ENCODE measurements around the gene HEXIM1.

HEXIM1 gene

DNA sequence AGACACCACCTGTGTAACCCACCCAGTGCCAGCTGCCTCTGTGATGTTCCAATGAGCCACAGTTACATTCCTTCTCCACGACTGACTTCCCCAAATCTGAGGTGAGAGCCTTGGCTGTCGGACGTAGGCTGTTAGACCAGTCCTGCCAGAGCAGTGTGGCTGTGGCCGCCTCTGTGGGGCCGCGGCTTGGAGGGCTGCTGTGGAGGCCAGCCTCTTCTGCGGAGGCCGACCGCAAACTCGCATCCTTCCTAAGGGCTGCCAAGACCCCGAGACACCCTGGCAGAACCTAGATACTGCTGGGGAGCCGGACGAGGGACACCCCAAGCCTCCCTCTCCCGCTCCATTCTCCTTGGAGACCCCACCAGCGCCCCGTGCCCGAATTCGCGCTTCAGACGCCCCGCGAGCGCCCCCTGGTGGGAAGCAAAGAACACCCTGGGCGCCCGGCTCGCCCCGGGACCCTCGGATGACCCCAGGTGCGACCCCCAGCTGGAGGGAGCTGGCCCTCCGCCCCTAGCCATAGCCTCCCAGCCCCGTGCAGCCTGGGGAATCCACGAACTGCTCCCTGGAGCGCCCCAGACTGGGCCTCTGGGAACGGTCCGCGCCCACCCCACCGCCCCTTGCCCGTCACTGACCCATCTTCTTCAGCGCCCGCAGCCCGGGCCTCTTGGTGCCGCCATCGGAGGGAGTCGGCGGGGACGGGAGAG lies 16.5 kb upstream of the HEXIM1 start:
- TF ChIP-seq CEBPB (IDR thresholded peaks at IDR 0.05) (no peak), RAD21 (IDR thresholded peaks at IDR 0.05; ENCODE audit: low read depth) (peak; percentile 44; the same call in 1 of the 2 replicates), EP300 (IDR thresholded peaks at IDR 0.05; ENCODE audit: borderline replicate concordance) (no peak), NFIC (IDR thresholded peaks at IDR 0.05) (no peak), YY1 (IDR thresholded peaks at IDR 0.05; ENCODE audit: low read depth) (no peak), TCF12 (IDR thresholded peaks at IDR 0.05; ENCODE audit: low read depth) (no peak), TEAD4 (IDR thresholded peaks at IDR 0.05) (no peak), CREB1 (IDR thresholded peaks at IDR 0.05; ENCODE audit: low read depth) (no peak), ZBTB7A (IDR thresholded peaks at IDR 0.05; ENCODE audit: low read depth) (peak; percentile 100), EGR1 (IDR thresholded peaks at IDR 0.05) (no peak)
- TF ChIP-seq, protein P1, sequence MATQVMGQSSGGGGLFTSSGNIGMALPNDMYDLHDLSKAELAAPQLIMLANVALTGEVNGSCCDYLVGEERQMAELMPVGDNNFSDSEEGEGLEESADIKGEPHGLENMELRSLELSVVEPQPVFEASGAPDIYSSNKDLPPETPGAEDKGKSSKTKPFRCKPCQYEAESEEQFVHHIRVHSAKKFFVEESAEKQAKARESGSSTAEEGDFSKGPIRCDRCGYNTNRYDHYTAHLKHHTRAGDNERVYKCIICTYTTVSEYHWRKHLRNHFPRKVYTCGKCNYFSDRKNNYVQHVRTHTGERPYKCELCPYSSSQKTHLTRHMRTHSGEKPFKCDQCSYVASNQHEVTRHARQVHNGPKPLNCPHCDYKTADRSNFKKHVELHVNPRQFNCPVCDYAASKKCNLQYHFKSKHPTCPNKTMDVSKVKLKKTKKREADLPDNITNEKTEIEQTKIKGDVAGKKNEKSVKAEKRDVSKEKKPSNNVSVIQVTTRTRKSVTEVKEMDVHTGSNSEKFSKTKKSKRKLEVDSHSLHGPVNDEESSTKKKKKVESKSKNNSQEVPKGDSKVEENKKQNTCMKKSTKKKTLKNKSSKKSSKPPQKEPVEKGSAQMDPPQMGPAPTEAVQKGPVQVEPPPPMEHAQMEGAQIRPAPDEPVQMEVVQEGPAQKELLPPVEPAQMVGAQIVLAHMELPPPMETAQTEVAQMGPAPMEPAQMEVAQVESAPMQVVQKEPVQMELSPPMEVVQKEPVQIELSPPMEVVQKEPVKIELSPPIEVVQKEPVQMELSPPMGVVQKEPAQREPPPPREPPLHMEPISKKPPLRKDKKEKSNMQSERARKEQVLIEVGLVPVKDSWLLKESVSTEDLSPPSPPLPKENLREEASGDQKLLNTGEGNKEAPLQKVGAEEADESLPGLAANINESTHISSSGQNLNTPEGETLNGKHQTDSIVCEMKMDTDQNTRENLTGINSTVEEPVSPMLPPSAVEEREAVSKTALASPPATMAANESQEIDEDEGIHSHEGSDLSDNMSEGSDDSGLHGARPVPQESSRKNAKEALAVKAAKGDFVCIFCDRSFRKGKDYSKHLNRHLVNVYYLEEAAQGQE (IDR thresholded peaks at IDR 0.05; ENCODE audit: low read depth), result no peak
- TF ChIP-seq, protein P2, sequence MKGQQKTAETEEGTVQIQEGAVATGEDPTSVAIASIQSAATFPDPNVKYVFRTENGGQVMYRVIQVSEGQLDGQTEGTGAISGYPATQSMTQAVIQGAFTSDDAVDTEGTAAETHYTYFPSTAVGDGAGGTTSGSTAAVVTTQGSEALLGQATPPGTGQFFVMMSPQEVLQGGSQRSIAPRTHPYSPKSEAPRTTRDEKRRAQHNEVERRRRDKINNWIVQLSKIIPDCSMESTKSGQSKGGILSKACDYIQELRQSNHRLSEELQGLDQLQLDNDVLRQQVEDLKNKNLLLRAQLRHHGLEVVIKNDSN (IDR thresholded peaks at IDR 0.05), result no peak

DNA sequence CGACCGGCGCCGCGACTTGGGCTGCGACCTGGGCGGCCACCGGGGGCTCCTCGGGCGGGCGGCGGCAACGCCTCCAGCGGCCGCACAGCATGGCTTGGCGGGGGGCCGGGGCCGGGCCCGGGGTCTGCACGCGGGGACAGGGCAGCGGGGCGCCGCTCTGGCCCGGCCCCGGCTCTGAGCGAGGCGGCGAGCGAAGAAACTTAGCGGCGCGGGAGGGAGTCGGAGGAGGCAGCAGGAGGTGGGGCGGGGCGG lies 16.0 kb upstream of the HEXIM1 start, which contains the start of gene PLCD3:
PLCD3 (minus strand) TSS at position 196 of the 252 bp plus-strand sequence; CDS start at position 91, 105 bp downstream.
- TF ChIP-seq TCF12 (IDR thresholded peaks at IDR 0.05; ENCODE audit: low read depth) (no peak), ZBTB7A (IDR thresholded peaks at IDR 0.05; ENCODE audit: low read depth) (no peak), EGR1 (IDR thresholded peaks at IDR 0.05) (no peak), CEBPB (IDR thresholded peaks at IDR 0.05) (no peak), TAF1 (IDR thresholded peaks at IDR 0.05; ENCODE audit: low read depth) (no peak), RAD21 (IDR thresholded peaks at IDR 0.05; ENCODE audit: low read depth) (no peak), FOXM1 (IDR thresholded peaks at IDR 0.05; ENCODE audit: borderline replicate concordance, low read depth) (no peak), EP300 (IDR thresholded peaks at IDR 0.05; ENCODE audit: borderline replicate concordance) (no peak), TEAD4 (IDR thresholded peaks at IDR 0.05) (no peak), NFIC (IDR thresholded peaks at IDR 0.05) (no peak), YY1 (IDR thresholded peaks at IDR 0.05; ENCODE audit: low read depth) (no peak)
- TF ChIP-seq, protein P1 (IDR thresholded peaks at IDR 0.05; ENCODE audit: low read depth), result no peak
- TF ChIP-seq, protein P2 (IDR thresholded peaks at IDR 0.05), result no peak
- TF ChIP-seq, protein P3, sequence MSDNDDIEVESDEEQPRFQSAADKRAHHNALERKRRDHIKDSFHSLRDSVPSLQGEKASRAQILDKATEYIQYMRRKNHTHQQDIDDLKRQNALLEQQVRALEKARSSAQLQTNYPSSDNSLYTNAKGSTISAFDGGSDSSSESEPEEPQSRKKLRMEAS (IDR thresholded peaks at IDR 0.05), result no peak

DNA sequence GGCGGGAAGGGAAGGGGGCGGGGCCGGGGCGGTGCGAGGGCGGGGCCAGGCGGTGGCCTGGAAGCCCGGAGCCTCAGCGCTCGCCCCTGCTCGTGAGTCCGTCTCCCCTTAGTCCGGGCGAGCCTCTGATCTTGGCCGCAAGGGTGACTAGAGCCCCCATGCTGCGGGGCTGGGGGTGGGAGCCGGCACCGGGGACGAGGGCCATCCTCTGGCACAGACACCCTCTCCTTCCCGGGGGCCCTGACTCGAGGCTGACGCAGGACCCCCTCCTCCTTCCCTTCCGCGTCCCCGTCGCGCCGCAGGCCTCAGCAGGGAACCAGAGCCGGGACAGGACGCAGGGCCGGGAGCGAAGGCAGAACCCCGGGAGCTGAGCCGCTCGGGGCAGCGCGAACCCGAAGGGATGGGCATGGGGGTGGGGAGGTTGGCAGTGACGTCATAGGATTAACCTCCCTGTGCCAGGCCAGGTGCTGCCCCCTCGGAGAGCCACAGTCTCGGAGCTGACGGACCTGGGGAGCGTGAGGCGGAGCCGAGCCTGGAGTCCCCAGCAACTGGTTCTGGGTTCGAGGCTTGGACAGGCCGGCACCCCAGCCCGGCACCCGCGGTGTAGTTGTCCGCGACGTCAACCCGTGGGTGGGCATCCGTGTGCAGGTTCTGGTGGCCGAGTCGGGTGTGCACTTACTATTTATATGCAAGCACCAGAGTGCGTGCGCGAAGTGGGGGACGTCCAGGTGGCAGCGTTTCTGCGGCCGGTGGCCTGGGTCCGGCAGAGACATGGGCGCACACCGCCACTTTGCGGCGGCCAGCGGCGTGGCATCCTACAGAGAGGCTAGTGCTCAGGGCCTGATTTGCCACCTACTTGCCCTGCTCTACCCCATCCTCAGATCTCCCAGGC lies 15.5 kb upstream of the HEXIM1 start:
- TF ChIP-seq, protein P3 (IDR thresholded peaks at IDR 0.05), result peak; percentile 23; the same call in 1 of the 2 replicates
- peak; percentile 45; the same call in 1 of the 2 replicates for TF ChIP-seq TCF12 (IDR thresholded peaks at IDR 0.05; ENCODE audit: low read depth)
- TF ChIP-seq RAD21 (IDR thresholded peaks at IDR 0.05; ENCODE audit: low read depth), result peak; percentile 87
- peak; percentile 73 for TF ChIP-seq CREB1 (IDR thresholded peaks at IDR 0.05; ENCODE audit: low read depth)
- TF ChIP-seq NFIC (IDR thresholded peaks at IDR 0.05), result peak; percentile 41; the same call in 1 of the 2 replicates
- 0 out of 2 replicates have a peak, but pooled peaks have one; percentile 34 for TF ChIP-seq TAF1 (IDR thresholded peaks at IDR 0.05; ENCODE audit: low read depth)
- no peak for TF ChIP-seq TEAD4 (IDR thresholded peaks at IDR 0.05)
- peak; percentile 58; the same call in 1 of the 2 replicates for TF ChIP-seq ZBTB7A (IDR thresholded peaks at IDR 0.05; ENCODE audit: low read depth)
- TF ChIP-seq, protein P2 (IDR thresholded peaks at IDR 0.05), result no peak

DNA sequence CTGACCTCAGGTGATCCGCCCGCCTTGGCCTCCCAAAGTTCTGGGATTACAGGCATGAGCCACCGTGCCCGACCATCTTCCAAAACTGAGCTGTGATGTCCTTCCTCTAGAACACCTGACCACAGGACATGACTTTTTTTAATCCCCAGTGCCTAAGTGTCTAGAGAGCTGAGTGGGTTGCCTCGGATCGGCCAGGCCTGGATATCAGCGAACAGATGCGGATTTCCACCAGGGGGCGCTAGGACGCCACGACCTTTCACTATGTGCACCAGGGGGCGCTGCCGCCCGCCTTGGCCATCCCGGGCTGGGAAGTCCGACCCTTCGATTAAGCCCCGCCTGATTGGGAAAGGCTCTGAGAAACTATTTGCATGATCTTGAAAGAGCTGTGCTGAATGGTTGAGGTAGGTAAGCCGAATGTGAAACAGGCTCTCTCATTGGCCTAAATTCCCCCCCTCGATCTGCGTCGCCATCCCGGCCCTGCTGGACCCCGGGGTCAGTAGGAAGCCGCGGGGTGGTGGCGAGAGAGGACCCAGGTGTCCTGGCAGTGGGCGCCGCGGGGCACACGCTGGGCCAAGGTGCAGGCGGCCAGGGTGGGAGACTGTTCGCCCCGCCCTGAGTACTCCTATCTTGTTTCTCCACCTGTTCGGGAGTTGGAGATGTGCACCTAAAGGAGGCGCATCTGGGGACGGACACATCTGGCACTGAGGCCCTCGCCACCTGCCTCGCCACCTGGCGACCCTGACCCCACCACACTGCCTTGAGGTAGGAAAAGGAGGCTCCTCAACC lies 12.9 kb upstream of the HEXIM1 start, which contains the start of gene ACBD4:
ACBD4 (plus strand) TSS at position 496 of the 786 bp plus-strand sequence. CDS start 458 bp downstream, outside the sequence.
- peak; percentile 99 for TF ChIP-seq RAD21 (IDR thresholded peaks at IDR 0.05; ENCODE audit: low read depth)
- no peak for TF ChIP-seq NFIC (IDR thresholded peaks at IDR 0.05)
- peak; percentile 38; the same call in 1 of the 2 replicates for TF ChIP-seq TAF1 (IDR thresholded peaks at IDR 0.05; ENCODE audit: low read depth)
- peak; percentile 14; the same call in 1 of the 2 replicates for TF ChIP-seq FOXM1 (IDR thresholded peaks at IDR 0.05; ENCODE audit: borderline replicate concordance, low read depth)
- peak; percentile 52 for TF ChIP-seq CREB1 (IDR thresholded peaks at IDR 0.05; ENCODE audit: low read depth)
- no peak for TF ChIP-seq EGR1 (IDR thresholded peaks at IDR 0.05)
- TF ChIP-seq EP300 (IDR thresholded peaks at IDR 0.05; ENCODE audit: borderline replicate concordance), result no peak
- TF ChIP-seq TEAD4 (IDR thresholded peaks at IDR 0.05), result 0 out of 2 replicates have a peak, but pooled peaks have one; percentile 17
- TF ChIP-seq, protein P3 (IDR thresholded peaks at IDR 0.05), result peak; percentile 51
- TF ChIP-seq ZBTB7A (IDR thresholded peaks at IDR 0.05; ENCODE audit: low read depth), result peak; percentile 97
- peak; percentile 75 for TF ChIP-seq CEBPB (IDR thresholded peaks at IDR 0.05)
- TF ChIP-seq, protein P1 (IDR thresholded peaks at IDR 0.05; ENCODE audit: low read depth), result no peak
- TF ChIP-seq TCF12 (IDR thresholded peaks at IDR 0.05; ENCODE audit: low read depth), result peak; percentile 33; the same call in 1 of the 2 replicates
- TF ChIP-seq YY1 (IDR thresholded peaks at IDR 0.05; ENCODE audit: low read depth), result peak; percentile 55; the same call in 1 of the 2 replicates

Data from Ishikawa (cell line).